AG08395 (cell line): ENCODE measurements around the gene DENND10.
A peak's percentile ranks its signal among the peaks of the same experiment; 100 is the strongest.
"Not testable (repeated sequence)": the region's sequence is repeated elsewhere in the genome, so short reads cannot be mapped to it uniquely, and the experiment has no call there.

Experiments used
- DNase-seq: peaks from one replicate; pipeline ENCODE4 v3.0.0; 2012; ENCODE audit warnings: mixed read lengths, low spot score

The DENND10 gene

GRCh38 chr10:119132521-119133345, 28.8 kb downstream of the DENND10 start:
- no peak for DNase-seq

GRCh38 chr10:119133949-119134348, 30.0 kb downstream of the DENND10 start:
- no peak for DNase-seq

DNA sequence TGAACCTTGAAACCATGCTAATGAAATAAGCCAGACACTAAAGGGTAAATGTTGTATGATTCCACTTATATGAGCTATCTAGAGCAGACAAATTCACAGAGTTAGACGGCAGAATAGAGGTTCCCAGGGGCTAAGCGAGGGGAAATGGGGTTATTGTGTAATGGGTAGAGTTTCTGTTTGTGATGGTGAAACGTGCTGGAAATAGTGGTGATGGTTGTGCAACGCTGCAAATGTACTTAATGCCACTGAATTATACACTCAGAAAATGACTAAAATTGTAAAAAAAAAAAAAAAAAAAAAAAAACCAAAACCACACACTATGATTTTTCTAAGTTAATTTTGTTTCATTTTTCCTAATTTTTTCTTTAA, 31.6 kb downstream of the DENND10 start:
- DNase-seq, result no peak

DNA sequence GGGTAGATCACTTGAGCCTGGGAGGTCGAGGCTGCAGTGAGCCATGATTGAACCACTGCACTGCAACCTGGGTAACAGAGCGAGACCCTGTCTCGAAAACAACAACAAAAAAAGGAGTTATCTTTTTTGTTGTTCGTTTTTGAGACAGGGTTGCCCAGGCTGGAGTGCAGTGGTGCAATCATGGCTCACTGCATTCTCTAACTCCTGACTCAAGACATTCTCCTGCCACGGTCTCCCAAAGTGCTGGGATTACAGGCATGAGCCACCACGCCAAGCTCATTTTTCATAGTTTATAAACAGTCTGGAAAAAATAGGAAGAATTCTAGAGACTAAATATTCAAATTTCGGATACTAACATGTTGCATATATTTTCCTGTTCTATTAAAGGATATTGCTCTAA, 32.2 kb downstream of the DENND10 start:
- no peak for DNase-seq

DNA sequence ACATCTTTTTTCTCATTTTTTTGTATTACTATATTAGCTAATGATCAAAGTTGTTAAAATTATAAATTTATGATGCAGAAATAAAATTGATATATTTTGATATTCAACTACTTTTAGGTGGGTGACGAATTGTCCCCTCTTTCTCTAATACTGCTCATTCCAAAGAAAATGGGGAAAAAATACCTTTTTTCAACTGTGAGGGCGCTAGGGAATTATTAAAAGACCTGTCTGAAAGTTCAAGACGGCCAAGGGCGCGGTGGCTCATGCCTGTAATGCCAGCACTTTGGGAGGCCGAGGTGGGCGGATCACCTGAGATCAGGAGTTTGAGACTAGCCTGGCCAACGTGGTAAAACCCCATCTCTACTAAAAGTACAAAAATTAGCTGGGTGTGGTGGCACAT, 34.0 kb downstream of the DENND10 start:
- not testable (repeated sequence) for DNase-seq

- DNase-seq, result no peak
These were observed 34.7 kb downstream of the DENND10 start for GRCh38 chr10:119138346-119139306.

GRCh38 chr10:119139464-119140067, 35.7 kb downstream of the DENND10 start:
- peak; percentile 65 for DNase-seq

DNA sequence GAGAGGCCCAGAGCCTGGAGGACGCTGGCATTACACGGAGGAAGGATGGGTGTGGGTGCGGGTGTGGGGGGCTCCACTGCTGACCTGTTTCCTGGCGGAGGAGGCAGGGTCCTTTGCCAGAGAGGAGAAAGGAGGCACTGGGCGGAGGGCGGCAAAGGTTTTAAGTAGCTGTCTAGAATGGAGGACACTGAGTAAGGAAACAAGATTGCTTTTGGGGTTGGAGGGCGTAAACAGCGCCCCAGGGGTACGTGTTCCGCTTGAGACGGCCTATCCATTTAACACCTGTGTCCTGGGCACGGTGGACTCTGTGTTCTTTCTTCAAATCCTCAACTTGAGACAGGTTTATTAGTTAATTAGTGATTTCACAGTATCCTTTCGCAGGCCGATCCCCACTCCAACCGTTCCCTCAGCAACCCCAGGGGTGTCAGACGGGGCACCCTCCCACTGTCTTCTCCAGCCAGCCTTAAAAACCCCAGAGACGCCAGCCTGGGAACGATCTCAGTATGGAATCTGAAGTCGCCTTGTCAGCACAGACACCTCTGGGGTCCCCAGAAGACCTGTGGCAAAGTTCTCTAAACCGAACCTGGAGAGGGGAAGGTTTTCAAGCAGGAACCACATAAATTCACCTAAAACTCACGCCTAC, 36.8 kb downstream of the DENND10 start:
- no peak for DNase-seq

- DNase-seq, result no peak
These were observed 39.7 kb downstream of the DENND10 start for GRCh38 chr10:119143657-119144056.

DNA sequence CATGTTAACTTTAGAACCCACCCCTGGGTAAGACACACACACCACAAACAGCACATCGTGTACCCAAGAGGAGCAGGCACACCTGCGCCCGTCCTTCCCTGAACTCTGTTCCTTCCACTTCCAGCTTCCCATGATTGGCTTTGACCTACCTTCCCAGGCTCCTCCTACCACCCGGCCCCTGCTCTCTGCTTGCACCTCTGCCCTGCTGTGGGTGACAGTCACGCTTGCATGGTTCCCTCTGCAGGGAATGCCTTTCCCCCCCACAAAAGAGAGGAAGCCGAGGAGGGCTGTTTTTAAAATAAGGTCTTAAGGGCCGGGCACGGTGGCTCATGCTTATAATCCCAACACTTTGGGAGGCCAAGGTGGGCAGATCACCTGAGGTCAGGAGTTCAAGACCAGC, 45.2 kb downstream of the DENND10 start:
- DNase-seq, result no peak

DNA sequence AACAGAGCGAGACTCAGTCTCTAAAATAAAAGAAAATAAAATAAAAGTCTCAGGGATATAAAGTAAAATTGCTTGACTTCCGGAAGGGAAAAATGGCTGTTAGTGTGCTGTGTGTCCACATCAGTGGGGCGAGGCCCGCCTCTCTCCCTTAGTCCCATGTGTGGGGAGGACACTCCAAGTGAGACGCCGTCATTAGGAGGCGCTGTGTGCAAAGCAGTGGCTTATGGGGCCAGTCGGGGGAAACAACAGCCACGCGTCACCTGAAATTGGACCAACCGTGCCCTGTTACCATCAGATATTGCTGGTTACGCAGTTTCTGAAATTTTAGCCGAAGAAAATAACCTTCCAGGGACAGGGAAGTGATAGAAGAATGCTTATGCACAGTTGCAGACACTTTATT, 45.8 kb downstream of the DENND10 start:
- no peak for DNase-seq

DNA sequence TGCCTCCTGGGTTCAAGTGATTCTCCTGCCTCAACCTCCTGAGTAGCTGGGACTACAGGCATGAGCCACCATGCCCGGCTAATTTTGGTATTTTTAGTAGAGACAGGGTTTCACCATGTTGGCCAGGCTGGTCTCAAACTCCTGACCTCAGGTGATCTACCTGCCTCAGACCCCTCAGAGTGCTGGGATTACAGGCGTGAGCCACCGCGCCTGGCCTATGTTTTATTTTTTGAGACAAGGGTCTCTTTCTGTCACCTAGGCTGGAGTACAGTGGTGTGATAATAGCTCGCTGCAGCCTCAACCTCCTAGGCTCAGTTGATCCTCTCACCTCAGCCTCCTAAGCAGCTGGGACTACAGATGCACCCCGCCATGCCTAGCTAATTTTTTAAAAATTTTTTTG, 47.7 kb downstream of the DENND10 start:
- not testable (repeated sequence) for DNase-seq

DNA sequence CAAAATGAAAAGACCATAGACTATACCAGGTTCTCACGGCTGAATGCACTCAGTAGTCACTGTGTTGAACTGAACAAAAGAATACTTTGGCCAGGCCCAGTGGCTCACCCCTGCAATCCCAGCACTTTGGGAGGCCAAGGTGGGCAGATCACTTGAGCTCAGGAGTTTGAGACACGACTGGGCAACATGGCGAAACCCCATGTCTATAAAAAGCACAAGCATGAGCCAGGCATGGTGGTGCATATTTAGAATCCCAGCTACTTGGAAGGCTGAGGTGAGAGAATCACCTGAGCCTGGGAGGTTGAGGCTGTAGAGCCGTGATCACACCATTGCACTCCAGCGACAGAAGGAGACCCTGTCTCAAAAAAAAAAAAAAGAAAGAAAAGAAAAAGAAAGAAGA, 49.1 kb downstream of the DENND10 start:
- DNase-seq, result no peak

GRCh38 chr10:119153661-119154060, 49.7 kb downstream of the DENND10 start:
- no peak for DNase-seq

DNA sequence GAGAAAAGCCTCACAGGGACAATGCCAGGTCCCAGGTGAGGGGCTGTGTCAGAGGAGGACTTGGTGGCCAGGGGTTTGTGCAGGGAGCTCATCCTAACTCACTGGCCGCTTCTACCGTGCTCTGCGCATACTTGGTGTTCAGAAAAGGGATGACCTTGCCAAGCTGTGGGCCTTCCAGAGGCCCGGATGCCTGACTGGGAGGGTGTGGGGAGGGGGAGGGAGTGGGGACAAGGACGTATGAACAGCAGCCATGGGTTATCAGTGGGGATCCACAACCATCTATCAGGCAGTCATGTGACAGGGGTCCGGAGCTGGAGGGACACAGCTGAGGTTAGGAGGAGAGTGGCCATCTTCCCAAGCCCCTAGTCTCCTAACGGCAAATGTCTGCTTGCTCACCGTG, 55.4 kb downstream of the DENND10 start:
- DNase-seq, result no peak

- peak; percentile 33 for DNase-seq
These were observed 58.0 kb downstream of the DENND10 start for GRCh38 chr10:119161680-119162451.

- DNase-seq, result no peak
These were observed 58.7 kb downstream of the DENND10 start for GRCh38 chr10:119162452-119163092.

GRCh38 chr10:119165171-119166117, 61.5 kb downstream of the DENND10 start, which contains the start of gene SFXN4:
TSS of gene SFXN4 (minus strand) at chr10:119165714. CDS start at chr10:119165647, 67 bp downstream.
- peak; percentile 83 for DNase-seq

DNA sequence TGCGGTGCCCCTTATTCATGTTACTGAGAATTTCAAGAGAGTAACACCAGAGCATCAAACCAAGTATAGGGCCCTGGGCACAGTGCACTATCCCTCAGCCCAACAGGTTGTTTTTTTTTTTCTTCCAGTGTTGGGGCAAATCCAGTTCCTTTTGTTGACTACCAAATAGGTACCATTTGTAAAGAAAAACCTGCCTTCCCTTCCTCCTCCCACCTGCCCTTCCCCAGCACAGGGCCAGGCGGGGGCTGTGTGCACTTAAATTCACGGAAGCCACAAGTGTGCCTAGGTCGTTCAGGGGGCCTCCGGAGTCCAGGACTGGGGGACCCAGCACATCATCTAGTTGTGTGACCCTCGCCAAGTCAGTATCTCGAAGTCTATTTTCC, 62.2 kb downstream of the DENND10 start:
- DNase-seq, result no peak

DNA sequence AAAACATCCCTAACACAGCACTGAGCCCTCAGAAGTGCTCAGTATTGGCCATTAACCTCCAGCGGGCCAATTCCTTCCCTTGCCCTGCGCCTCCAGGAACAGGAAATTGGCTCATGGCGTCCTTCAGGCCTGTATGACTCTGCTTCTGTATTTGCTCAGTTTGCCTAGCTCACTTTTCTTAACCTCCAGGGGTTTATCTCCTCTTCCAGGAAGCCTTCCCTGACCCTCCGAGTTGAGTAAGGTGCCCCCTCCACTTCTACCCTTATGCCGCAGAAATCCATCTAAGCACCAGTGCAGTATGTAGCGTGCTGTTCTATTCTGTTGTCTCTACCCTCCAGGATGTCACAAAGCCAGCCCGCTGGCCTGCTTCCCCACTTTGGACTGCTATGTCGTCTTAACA, 62.7 kb downstream of the DENND10 start:
- DNase-seq, result no peak
